ENCODE data around the gene PCDHA6.

DNA sequence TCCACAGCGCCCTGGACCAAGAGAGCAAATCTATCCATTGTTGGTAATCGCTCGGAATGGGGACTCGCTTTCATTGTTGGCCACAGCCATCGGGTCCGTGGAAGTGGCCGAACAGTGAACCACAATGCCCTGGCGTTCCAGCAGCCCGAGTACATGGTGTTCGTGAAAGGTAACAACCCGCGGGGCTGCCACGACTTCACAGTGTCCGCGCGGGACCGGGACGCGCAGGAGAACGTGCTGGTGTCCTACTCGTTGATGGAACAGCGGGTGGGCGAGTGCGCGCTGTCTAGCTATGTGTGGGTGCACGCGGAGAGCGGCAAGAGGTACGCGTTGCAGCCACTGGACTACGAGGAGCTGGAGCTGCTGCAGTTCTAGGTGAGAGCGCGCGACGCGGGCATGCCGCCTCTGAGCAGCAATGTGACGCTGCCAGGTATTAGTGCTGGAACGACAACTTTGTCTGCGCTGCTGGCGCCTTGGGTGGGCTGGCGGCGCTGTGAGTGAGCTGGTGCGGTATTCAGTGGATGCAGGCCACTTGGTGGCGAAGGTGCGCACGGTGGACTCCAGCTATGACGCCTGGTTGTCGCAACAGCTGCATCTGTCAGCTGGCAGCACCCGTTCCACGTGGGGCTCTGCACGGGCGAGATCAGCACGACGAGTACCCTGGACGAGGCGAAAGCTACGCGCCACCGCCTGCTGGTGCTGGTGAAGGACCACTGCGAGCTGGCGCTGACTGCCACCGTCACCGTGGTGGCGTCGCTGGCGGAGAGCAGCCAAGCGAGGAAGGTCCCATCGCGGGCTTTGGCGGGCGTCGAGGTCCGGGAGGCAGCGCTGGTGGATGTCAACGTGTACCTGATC lies 34.9 kb downstream of the PCDHA6 start:
- TF ChIP-seq, protein P1, sequence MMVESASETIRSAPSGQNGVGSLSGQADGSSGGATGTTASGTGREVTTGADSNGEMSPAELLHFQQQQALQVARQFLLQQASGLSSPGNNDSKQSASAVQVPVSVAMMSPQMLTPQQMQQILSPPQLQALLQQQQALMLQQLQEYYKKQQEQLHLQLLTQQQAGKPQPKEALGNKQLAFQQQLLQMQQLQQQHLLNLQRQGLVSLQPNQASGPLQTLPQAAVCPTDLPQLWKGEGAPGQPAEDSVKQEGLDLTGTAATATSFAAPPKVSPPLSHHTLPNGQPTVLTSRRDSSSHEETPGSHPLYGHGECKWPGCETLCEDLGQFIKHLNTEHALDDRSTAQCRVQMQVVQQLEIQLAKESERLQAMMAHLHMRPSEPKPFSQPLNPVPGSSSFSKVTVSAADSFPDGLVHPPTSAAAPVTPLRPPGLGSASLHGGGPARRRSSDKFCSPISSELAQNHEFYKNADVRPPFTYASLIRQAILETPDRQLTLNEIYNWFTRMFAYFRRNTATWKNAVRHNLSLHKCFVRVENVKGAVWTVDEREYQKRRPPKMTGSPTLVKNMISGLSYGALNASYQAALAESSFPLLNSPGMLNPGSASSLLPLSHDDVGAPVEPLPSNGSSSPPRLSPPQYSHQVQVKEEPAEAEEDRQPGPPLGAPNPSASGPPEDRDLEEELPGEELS (CRISPR knock-in tag; IDR thresholded peaks at IDR 0.05): no peak
- TF ChIP-seq, protein P2, sequence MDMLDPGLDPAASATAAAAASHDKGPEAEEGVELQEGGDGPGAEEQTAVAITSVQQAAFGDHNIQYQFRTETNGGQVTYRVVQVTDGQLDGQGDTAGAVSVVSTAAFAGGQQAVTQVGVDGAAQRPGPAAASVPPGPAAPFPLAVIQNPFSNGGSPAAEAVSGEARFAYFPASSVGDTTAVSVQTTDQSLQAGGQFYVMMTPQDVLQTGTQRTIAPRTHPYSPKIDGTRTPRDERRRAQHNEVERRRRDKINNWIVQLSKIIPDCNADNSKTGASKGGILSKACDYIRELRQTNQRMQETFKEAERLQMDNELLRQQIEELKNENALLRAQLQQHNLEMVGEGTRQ (CRISPR knock-in tag; IDR thresholded peaks at IDR 0.05): no peak
- TF ChIP-seq, protein P3, sequence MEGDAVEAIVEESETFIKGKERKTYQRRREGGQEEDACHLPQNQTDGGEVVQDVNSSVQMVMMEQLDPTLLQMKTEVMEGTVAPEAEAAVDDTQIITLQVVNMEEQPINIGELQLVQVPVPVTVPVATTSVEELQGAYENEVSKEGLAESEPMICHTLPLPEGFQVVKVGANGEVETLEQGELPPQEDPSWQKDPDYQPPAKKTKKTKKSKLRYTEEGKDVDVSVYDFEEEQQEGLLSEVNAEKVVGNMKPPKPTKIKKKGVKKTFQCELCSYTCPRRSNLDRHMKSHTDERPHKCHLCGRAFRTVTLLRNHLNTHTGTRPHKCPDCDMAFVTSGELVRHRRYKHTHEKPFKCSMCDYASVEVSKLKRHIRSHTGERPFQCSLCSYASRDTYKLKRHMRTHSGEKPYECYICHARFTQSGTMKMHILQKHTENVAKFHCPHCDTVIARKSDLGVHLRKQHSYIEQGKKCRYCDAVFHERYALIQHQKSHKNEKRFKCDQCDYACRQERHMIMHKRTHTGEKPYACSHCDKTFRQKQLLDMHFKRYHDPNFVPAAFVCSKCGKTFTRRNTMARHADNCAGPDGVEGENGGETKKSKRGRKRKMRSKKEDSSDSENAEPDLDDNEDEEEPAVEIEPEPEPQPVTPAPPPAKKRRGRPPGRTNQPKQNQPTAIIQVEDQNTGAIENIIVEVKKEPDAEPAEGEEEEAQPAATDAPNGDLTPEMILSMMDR (IDR thresholded peaks at IDR 0.05): no peak
- TF ChIP-seq, protein P4, sequence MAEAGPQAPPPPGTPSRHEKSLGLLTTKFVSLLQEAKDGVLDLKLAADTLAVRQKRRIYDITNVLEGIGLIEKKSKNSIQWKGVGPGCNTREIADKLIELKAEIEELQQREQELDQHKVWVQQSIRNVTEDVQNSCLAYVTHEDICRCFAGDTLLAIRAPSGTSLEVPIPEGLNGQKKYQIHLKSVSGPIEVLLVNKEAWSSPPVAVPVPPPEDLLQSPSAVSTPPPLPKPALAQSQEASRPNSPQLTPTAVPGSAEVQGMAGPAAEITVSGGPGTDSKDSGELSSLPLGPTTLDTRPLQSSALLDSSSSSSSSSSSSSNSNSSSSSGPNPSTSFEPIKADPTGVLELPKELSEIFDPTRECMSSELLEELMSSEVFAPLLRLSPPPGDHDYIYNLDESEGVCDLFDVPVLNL (CRISPR knock-in tag; IDR thresholded peaks at IDR 0.05; ENCODE audit: borderline replicate concordance, low read depth): no peak
- TF ChIP-seq, protein P5, sequence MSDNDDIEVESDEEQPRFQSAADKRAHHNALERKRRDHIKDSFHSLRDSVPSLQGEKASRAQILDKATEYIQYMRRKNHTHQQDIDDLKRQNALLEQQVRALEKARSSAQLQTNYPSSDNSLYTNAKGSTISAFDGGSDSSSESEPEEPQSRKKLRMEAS (CRISPR knock-in tag; IDR thresholded peaks at IDR 0.05): no peak
- no peak for TF ChIP-seq SP1 (CRISPR knock-in tag; conservative IDR thresholded peaks at IDR 0.05)
- TF ChIP-seq, protein P6, sequence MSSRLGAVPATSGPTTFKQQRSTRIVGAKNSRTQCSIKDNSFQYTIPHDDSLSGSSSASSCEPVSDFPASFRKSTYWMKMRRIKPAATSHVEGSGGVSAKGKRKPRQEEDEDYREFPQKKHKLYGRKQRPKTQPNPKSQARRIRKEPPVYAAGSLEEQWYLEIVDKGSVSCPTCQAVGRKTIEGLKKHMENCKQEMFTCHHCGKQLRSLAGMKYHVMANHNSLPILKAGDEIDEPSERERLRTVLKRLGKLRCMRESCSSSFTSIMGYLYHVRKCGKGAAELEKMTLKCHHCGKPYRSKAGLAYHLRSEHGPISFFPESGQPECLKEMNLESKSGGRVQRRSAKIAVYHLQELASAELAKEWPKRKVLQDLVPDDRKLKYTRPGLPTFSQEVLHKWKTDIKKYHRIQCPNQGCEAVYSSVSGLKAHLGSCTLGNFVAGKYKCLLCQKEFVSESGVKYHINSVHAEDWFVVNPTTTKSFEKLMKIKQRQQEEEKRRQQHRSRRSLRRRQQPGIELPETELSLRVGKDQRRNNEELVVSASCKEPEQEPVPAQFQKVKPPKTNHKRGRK (CRISPR knock-in tag; IDR thresholded peaks at IDR 0.05; ENCODE audit: borderline replicate concordance): no peak
- no peak for TF ChIP-seq SMAD3 (CRISPR knock-in tag; IDR thresholded peaks at IDR 0.05; ENCODE audit: borderline replicate concordance)
- no peak for TF ChIP-seq TP53 (CRISPR knock-in tag; IDR thresholded peaks at IDR 0.05)
- no peak for TF ChIP-seq NFYB (CRISPR knock-in tag; conservative IDR thresholded peaks at IDR 0.05; ENCODE audit: low read depth)
- TF ChIP-seq FOXK1 (CRISPR knock-in tag; IDR thresholded peaks at IDR 0.05): no peak
- TF ChIP-seq, protein P7, sequence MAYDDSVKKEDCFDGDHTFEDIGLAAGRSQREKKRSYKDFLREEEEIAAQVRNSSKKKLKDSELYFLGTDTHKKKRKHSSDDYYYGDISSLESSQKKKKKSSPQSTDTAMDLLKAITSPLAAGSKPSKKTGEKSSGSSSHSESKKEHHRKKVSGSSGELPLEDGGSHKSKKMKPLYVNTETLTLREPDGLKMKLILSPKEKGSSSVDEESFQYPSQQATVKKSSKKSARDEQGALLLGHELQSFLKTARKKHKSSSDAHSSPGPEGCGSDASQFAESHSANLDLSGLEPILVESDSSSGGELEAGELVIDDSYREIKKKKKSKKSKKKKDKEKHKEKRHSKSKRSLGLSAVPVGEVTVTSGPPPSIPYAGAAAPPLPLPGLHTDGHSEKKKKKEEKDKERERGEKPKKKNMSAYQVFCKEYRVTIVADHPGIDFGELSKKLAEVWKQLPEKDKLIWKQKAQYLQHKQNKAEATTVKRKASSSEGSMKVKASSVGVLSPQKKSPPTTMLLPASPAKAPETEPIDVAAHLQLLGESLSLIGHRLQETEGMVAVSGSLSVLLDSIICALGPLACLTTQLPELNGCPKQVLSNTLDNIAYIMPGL (CRISPR knock-in tag; IDR thresholded peaks at IDR 0.05): no peak
